ENCODE measurements around the gene PLCXD3. TPM values are rescaled to one million over a fixed set of nuclear protein-coding genes. Genes with fewer than 3 reads are reported as not detected.

The PLCXD3 gene
- total and polyA plus RNA-seq, 9 of the 15 experiments (the other 6 are each of a cell fraction or from before 2014, with no cell fraction given), result not detected

DNA sequence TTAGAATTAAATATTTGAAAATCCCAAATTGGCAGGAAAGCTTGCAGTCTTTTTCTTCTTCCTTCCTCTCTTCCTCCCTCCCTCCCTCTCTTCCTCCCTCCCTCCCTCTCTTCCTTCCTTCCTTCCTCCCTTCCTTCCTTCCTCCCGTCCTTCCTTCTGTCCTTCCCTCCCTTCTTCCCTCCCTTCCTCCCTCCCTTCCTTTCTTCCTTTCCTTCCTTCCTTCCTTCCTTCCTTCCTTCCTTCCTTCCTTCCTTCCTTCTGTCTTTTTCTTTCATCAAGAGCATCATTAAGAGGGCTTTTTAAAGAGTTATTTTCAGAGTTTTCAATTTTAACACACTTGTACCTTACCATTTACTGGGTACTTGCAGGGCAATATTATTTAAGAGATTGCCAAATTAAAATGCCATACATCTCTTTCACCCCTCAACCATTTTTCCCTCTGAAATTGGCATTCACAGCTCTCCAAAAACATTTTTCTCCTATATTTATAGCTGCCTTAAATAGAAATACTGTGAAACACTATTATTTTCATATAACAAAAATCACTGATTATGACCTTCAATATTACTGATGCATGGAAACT is 197.8 kb downstream of the PLCXD3 start:
- no peaks in the 10 kb centered on the region for H3K79me2 ChIP-seq (ENCODE audit: control insufficient read depth, insufficient read depth, low read length)
- no peaks in the 10 kb centered on the region; the same call in 1 of the 2 replicates for H3K9me3 ChIP-seq (replicated peaks; ENCODE audit: control insufficient read depth, insufficient read depth, low read depth, low read length)
- H3K4me1 ChIP-seq (replicated peaks in 1 of 2; ENCODE audit: control insufficient read depth in 2 of 2, insufficient read depth in 2 of 2, low read length in 2 of 2), result no peaks in the 10 kb centered on the region
- BruUV-seq (replicated peaks), result no TSS peak
- ATAC-seq, result no peak
- TF ChIP-seq, protein P1, sequence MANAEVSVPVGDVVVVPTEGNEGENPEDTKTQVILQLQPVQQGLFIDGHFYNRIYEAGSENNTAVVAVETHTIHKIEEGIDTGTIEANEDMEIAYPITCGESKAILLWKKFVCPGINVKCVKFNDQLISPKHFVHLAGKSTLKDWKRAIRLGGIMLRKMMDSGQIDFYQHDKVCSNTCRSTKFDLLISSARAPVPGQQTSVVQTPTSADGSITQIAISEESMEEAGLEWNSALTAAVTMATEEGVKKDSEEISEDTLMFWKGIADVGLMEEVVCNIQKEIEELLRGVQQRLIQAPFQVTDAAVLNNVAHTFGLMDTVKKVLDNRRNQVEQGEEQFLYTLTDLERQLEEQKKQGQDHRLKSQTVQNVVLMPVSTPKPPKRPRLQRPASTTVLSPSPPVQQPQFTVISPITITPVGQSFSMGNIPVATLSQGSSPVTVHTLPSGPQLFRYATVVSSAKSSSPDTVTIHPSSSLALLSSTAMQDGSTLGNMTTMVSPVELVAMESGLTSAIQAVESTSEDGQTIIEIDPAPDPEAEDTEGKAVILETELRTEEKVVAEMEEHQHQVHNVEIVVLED (CRISPR knock-in tag; IDR thresholded peaks at IDR 0.05), result no peak
- TF ChIP-seq, protein P2, sequence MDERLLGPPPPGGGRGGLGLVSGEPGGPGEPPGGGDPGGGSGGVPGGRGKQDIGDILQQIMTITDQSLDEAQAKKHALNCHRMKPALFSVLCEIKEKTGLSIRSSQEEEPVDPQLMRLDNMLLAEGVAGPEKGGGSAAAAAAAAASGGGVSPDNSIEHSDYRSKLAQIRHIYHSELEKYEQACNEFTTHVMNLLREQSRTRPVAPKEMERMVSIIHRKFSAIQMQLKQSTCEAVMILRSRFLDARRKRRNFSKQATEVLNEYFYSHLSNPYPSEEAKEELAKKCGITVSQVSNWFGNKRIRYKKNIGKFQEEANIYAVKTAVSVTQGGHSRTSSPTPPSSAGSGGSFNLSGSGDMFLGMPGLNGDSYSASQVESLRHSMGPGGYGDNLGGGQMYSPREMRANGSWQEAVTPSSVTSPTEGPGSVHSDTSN (CRISPR knock-in tag; IDR thresholded peaks at IDR 0.05; ENCODE audit: low read depth), result no peak
- TF ChIP-seq, protein P2 (tag; conservative IDR thresholded peaks at IDR 0.05; ENCODE audit: low read depth), result no peak
- TF ChIP-seq CREBBP (IDR thresholded peaks at IDR 0.05; ENCODE audit: low read depth, low read length) (no peak), TEAD1 (CRISPR knock-in tag; IDR thresholded peaks at IDR 0.05) (no peak)
- DNase-seq (ENCODE audit: extremely low read depth in 1 of 4, low spot score in 3 of 4), result no peak
- ChIA-PET POLR2A (no interaction called here), CTCF (ENCODE audit: low intra/inter-chr PET ratio) (no interaction called here)
- intact Hi-C loops (cut with micrococcal nuclease) (no loop called here), in situ Hi-C loops (cut with MboI) (no loop called here)
- no peak for FAIRE-seq
- H3K27me3 ChIP-seq (ENCODE audit: control insufficient read depth in 2 of 2, insufficient read depth in 2 of 2, low read length in 2 of 2), result no peaks in the 10 kb centered on the region
- H3K9ac ChIP-seq (ENCODE audit: insufficient read depth in 1 of 2, low read depth in 2 of 2, low read length in 2 of 2), result no peak overlapping the region
- H3K36me3 ChIP-seq (ENCODE audit: control insufficient read depth, insufficient read depth, low read length), result no peaks in the 10 kb centered on the region
- no peaks in the 10 kb centered on the region for H4K20me1 ChIP-seq (replicated peaks; ENCODE audit: control insufficient read depth, insufficient read depth, low read length)
- H3K4me3 ChIP-seq, result no peak overlapping the region
- H3K27ac ChIP-seq (ENCODE audit: extremely low read depth, low read depth, low read length), result no peak overlapping the region
- no peak overlapping the region for H3K4me2 ChIP-seq (ENCODE audit: insufficient read depth, low read length)
- no peaks in the 10 kb centered on the region for H3K9me1 ChIP-seq (ENCODE audit: control insufficient read depth, insufficient read depth, low read length)
- H2AFZ ChIP-seq (ENCODE audit: low read depth, low read length), result no peak overlapping the region
- 0% methylated on average over 1 of the region's 1 CpG for WGBS (ENCODE audit: insufficient coverage, low coverage, missing lambda C conversion rate)

Data from K562 (cell line).